Glomerular visceral epithelial cell (primary cell): ENCODE data around the gene GBP2.

Experiments used
- DNase-seq: peaks from one replicate; pipeline ENCODE4 v3.0.0-alpha.2; 2016; ENCODE audit errors: extremely low spot score

The GBP2 gene

DNA sequence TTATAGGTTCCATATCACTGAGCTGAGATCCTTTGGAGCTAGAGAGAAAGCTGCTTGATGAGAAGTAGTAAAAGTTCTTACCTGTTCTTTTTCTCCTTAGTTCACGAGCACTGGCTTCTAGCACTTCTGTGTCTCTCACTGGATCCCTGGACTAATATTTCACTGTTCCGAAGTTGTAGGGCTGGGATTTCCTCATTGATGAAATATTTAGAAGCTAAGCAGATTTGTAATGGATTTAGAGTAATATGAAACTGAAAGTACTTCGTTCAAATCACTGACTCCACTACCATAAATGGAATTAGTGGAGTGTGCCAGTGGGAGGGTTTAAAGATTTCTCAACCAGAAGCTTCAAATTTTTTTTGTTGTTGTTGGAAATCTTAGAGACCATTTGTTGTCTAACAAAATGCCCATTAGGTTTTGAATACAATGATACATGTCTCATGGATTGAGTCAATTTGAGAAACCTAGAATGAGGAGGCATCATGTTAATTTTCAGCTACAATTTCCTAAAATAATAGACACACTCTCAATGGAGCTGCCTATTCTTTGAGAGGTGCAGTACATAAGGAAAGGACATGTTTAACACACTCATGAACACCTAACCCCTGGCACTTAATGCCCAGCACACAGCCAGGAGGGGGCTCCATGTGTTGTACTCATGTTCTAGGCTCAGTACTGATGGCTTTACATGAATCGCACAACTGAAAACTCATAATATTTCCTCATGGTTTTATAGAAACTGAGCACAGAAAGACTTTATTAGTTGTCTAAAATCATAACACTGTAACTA is 60.6 kb downstream of the GBP2 start, which contains the start of gene GBP1:
Gene GBP1, minus strand, starts transcription at position 130 of the 790 bp plus-strand sequence. CDS start 1,974 bp downstream, outside the sequence.
- DNase-seq = peak; percentile 57

DNA sequence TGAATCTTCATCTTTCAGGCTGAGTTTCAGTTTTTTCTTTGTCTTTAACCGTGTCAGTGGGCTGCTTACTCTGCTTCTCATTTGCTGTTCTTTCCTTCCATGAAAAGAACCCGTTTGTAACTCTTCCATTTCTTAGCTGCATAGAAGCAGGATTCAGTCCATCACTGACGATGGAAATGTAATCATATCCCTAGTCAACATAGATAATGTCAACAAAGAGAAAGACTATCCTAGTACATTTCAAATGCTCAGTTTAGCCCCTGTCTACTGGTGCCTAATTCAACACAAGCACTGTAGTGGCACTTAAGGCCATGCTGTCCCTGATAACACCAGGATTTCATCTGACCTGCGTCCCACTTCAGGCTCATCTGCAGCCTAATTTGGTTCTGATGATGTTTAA is 61.3 kb downstream of the GBP2 start:
- no peak for DNase-seq

- DNase-seq = no peak
These were observed 62.8 kb downstream of the GBP2 start for GRCh38 chr1:89063094-89063493.

DNA sequence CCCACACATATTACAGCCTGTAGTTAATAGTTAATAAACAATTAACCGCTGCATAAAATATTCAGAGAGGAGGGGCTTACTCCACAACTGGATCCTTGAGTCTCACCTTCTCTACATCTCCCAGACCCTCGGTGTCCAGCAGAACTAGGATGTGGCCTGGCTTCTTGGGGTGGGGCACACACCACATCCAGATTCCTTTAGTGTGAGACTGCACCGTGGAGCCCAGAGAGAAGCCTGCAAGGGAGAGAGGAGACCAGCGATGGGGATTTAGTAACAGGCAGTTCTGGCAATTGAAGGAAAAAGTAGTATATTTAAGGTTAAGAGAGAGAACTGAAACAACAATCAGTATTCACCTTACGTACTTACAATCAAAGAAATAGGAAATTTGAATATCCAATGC is 65.8 kb downstream of the GBP2 start:
- DNase-seq = peak; percentile 12
